Measurements from ENCODE around the gene NUDT7. TPM values are rescaled to one million over a fixed set of nuclear protein-coding genes. Genes with fewer than 3 reads are reported as not detected.

The NUDT7 gene
- total and polyA plus RNA-seq, 4 donors = 15.4 to 30.2 (median 25.3) TPM

- WGBS = 82% methylated on average over 7 of the region's 7 CpGs
- peaks cover 2 to 17% (median 6%) of the 10 kb centered on the region in 4 donors for H3K4me1 ChIP-seq (ENCODE audit: control insufficient read depth in 4 of 4, insufficient read depth in 4 of 4, low read length in 3 of 4)
- no peak for DNase-seq (ENCODE audit: low spot score)
- no peak overlapping the region for H3K4me3 ChIP-seq (ENCODE audit: low read depth in 1 of 3, low read length in 3 of 3)
- H3K27ac ChIP-seq (ENCODE audit: low read depth in 1 of 2, low read length in 2 of 2) = no peak overlapping the region
- no peaks in the 10 kb centered on the region for H3K27me3 ChIP-seq (ENCODE audit: control insufficient read depth in 4 of 4, insufficient read depth in 4 of 4, low read length in 3 of 4)
- H3K9ac ChIP-seq (ENCODE audit: low read depth in 1 of 2, low read length in 2 of 2) = no peak overlapping the region
- no peaks in the 10 kb centered on the region for H3K9me3 ChIP-seq (ENCODE audit: control insufficient read depth in 4 of 4, low read length in 3 of 4)
- H3K36me3 ChIP-seq (ENCODE audit: control insufficient read depth in 4 of 4, insufficient read depth in 3 of 4, low read depth in 1 of 4, low read length in 3 of 4) = no peaks in the 10 kb centered on the region
- no peak for TF ChIP-seq HNF4G (IDR thresholded peaks at IDR 0.05)
- no peak for TF ChIP-seq GABPA (IDR thresholded peaks at IDR 0.05 in 1 of 2, conservative IDR thresholded peaks at IDR 0.05 in 1 of 2)
- TF ChIP-seq CTCF (IDR thresholded peaks at IDR 0.05; ENCODE audit: low read depth, low read length, missing input control) = no peak
- no peak for TF ChIP-seq JUND (IDR thresholded peaks at IDR 0.05)
- TF ChIP-seq YY1 (IDR thresholded peaks at IDR 0.05) = no peak
- TF ChIP-seq MAX (IDR thresholded peaks at IDR 0.05) = no peak
- no peak for TF ChIP-seq SP1 (IDR thresholded peaks at IDR 0.05)
- no peak for TF ChIP-seq FOXA1 (IDR thresholded peaks at IDR 0.05)
- TF ChIP-seq REST (IDR thresholded peaks at IDR 0.05) = no peak
- no peak for TF ChIP-seq FOXA2 (IDR thresholded peaks at IDR 0.05)
- TF ChIP-seq ATF3 (IDR thresholded peaks at IDR 0.05) = no peak
- TF ChIP-seq EGR1 (IDR thresholded peaks at IDR 0.05; ENCODE audit: low read depth in 2 of 2) = no peak
- TF ChIP-seq NR2F2 (IDR thresholded peaks at IDR 0.05) = no peak
- TF ChIP-seq RAD21 (IDR thresholded peaks at IDR 0.05) = no peak
- TF ChIP-seq TAF1 (conservative IDR thresholded peaks at IDR 0.05) = no peak
- no peak for TF ChIP-seq RXRA (IDR thresholded peaks at IDR 0.05)
- TF ChIP-seq, protein P1, sequence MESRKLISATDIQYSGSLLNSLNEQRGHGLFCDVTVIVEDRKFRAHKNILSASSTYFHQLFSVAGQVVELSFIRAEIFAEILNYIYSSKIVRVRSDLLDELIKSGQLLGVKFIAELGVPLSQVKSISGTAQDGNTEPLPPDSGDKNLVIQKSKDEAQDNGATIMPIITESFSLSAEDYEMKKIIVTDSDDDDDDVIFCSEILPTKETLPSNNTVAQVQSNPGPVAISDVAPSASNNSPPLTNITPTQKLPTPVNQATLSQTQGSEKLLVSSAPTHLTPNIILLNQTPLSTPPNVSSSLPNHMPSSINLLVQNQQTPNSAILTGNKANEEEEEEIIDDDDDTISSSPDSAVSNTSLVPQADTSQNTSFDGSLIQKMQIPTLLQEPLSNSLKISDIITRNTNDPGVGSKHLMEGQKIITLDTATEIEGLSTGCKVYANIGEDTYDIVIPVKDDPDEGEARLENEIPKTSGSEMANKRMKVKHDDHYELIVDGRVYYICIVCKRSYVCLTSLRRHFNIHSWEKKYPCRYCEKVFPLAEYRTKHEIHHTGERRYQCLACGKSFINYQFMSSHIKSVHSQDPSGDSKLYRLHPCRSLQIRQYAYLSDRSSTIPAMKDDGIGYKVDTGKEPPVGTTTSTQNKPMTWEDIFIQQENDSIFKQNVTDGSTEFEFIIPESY (IDR thresholded peaks at IDR 0.05) = no peak
Observed at GRCh38 chr16:77748421-77749005, 26.2 kb downstream of the NUDT7 start.
